ENCODE data around the gene HOXD8.

The HOXD8 gene

DNA sequence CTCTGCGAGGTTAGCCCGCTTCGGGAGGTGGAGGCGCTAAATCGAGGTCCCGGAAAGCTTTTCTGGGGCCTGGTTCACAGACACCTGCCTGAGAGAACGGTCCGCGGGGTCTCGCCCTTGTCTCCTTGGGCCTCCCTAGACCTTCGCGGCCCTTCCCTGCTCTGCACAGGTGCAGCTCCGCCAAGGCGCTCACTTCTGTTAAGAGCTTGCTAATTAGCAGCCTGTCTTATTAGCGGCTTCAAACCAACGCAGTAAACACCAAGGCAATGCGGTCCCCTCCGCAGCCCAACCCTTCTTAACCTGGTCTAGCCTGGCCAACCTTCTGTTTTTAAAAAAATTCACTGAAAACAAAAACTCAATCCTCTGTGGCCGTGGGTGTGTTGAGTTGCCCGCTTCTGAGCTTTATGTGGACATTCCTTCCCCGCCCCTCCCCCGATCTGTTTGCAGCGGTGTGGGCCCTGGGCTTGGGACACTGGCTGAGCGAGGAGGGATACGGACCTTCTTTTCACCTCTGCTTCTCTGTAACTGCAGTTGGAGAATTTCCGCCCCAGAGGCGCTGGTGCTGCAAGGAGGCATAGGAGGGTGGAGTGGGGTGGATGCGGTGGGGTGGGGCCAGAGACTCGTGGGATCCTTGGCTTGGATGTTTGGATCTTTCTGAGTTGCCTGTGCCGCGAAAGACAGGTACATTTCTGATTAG is 18.4 kb downstream of the HOXD8 start:
- DNase-seq: no peak

DNA sequence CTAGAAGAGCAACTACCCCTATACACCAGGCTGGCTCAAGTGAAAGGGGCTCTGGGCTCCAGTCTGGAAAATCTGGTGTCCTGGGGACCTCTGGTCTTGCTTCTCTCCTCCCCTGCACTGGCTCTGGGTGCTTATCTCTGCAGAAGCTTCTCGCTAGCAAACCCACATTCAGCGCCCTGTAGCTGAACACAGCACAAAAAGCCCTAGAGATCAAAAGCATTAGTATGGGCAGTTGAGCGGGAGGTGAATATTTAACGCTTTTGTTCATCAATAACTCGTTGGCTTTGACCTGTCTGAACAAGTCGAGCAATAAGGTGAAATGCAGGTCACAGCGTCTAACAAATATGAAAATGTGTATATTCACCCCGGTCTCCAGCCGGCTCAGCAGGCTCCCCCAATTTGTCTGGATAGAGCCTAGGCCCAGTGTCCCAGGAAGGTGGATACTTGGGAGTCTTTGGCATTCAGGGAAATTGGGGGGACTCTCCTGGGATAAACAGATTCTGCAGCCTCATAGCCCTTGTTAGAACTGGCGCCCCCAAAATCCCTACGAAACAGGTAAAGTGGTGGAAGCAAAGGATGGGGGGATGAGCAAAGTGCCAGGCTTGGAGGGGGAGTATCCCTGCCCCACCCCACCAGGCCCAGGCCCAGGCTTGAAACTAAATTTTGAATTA is 19.4 kb downstream of the HOXD8 start:
- DNase-seq: no peak

GRCh38 chr2:176149481-176149938 is 20.0 kb downstream of the HOXD8 start:
- DNase-seq: no peak

DNA sequence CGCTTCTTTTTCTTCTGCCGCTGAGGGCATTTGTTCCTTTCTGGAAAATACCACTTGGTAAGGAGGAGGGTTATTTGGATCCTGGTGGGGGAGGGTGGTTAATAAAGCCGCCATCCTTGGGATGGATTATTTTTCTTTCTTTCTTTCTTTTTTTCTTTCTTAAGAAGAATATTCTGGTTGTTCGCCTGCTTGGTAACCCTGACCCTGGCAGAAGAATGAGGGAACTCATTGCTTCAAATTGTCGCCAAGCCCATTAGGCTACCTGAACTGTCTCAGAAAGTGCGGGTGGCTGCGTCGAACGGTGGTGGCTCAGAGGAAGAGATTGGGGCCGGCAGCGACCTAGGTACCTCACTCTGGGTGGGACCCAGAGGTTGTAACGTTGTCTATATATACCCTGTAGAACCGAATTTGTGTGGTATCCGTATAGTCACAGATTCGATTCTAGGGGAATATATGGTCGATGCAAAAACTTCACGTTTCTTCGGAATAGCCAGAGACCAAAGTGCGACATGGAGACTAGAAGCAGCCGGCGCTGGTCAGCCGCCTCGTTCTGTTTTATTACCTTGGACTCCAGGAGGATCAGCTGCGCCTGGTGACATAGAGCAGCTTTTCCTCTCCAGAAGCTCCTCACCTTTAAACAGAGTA is 20.6 kb downstream of the HOXD8 start:
- no peak for DNase-seq

GRCh38 chr2:176150584-176151441 is 21.3 kb downstream of the HOXD8 start:
- no peak for DNase-seq

DNA sequence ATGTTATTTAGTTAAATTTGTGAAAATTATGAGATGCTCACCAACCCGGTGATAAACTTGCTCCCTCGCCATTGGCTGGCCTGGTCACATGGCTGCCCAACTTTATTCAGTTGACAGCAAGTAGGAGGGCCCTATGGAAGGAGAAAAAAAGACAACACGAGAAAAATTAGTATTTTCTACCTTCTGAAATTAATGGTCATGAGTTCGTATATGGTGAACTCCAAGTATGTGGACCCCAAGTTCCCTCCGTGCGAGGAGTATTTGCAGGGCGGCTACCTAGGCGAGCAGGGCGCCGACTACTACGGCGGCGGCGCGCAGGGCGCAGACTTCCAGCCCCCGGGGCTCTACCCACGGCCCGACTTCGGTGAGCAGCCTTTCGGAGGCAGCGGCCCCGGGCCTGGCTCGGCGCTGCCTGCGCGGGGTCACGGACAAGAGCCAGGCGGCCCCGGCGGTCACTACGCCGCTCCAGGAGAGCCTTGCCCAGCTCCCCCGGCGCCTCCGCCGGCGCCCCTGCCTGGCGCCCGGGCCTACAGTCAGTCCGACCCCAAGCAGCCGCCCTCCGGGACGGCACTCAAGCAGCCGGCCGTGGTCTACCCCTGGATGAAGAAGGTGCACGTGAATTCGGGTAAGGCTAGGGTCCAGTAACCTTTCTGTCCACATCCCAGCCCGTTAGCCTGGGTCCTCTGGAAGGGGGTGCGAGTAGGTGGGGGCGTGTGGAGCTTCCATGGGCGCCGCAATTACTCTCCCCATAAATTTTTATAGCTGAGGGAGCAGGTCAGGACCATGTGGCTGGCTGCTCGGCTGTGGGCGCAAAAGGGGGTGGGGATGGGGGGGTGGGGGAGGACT is 22.2 kb downstream of the HOXD8 start, which contains the start of gene HOXD4:
HOXD4 (plus strand) TSS at position 109 of the 846 bp plus-strand sequence; CDS start at position 193, 84 bp downstream.
- no peak for DNase-seq

- DNase-seq: no peak
Measured at GRCh38 chr2:176152350-176153181, 23.1 kb downstream of the HOXD8 start.

DNA sequence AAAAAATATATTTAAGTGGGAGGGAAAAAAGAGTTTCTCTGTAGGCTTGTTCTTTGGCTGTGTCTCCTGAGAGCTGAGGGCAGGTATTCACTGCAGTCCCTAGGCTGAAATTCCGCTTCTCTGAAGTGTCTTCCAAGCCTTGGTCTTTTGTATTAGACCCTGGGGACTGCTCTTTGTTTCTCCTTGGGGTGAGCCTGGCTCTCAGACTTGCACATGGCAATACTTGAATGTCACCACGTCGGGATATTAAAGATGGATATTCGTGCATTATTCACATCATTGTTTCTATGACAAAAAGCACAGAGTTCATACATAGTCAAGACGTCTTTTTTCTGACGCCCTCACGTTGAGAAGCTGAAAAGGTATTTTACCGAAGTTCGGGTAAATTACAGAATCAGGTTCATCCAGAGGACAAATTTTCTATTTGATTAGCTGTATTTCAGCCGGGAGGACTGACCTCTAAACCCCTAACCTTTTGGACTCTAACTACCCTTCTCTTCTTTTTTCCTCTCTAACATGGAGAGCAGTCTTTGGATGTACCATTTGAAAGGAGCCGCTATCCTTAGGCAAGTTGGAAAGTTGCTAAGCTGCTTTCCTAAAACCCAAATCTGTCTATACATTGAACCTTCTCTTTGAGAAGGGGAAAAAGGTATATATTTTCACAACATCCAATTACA is 25.2 kb downstream of the HOXD8 start:
- no peak for DNase-seq

DNA sequence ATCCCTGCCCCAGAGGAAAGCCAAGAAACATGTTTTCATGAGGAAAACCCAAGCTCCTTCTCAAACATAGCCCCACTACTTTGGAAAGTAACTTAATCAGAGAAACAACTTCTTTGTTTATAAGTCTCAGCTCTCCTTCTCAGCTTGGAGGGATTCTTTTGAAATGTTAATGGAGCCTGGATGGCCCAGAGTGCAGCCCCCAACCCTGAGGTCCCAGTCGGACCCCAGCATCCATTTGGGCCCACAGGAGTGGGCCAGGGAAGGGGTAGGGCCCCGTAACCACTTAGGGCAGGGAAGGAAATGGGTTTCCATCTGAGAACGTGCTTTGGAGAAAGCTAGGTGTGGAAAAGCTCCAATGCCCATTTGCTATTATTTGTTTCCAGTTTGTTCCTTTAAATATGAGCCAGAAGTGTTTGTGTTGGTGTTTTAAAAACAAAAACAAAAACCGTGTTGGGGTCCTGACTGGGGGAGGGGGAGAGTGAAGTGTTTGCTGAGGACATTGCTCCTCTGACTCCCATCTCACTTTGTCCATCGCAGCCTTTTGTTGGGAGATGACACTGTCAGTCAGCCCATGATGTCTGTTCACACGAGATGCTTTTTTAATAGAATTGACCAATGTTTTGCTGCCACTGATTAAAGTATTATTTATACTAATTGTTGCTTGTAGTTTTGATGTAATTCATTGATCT is 26.0 kb downstream of the HOXD8 start:
- no peak for DNase-seq

GRCh38 chr2:176156301-176156806 is 26.8 kb downstream of the HOXD8 start:
- DNase-seq: no peak

DNA sequence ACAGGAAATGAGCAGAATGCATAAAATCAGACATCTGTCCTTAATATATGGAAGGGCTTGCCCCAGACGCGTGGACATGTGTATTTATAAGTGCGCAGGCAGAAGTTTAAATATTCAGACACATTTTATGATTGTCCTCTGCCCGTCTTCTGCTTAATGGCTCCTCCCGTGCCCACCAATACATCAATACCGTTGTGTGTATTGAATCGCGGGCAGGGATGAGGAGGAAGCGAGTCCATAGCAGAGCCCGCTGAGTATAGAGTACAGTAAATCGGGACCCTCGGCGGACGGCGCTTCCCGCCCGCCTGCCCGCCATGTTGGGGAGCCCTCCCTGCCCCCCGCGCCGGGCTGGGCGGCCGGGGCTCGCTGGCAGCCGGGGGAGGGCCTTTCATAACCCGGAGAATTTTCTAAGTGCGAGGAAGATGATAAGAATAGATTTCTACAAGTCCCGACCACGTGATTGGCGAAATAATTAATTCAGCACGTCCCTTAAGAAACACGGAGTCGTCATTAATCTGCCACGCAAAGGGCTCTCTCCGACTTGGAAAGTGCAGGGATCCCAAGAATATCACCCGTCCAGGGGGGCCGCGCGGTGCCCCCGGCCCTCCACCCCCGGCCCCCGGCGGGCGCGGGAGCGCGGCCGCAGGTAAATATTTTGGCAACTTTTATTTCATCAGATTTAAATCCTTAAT is 27.4 kb downstream of the HOXD8 start, which contains the start of gene HOXD3:
HOXD3 (plus strand) TSS at position 501 of the 692 bp plus-strand sequence. CDS start 11,808 bp downstream, outside the sequence.
- DNase-seq: peak; percentile 53

GRCh38 chr2:176157499-176158185 is 28.1 kb downstream of the HOXD8 start:
- DNase-seq: peak; percentile 77

GRCh38 chr2:176158186-176158591 is 28.7 kb downstream of the HOXD8 start:
- peak; percentile 71 for DNase-seq

DNA sequence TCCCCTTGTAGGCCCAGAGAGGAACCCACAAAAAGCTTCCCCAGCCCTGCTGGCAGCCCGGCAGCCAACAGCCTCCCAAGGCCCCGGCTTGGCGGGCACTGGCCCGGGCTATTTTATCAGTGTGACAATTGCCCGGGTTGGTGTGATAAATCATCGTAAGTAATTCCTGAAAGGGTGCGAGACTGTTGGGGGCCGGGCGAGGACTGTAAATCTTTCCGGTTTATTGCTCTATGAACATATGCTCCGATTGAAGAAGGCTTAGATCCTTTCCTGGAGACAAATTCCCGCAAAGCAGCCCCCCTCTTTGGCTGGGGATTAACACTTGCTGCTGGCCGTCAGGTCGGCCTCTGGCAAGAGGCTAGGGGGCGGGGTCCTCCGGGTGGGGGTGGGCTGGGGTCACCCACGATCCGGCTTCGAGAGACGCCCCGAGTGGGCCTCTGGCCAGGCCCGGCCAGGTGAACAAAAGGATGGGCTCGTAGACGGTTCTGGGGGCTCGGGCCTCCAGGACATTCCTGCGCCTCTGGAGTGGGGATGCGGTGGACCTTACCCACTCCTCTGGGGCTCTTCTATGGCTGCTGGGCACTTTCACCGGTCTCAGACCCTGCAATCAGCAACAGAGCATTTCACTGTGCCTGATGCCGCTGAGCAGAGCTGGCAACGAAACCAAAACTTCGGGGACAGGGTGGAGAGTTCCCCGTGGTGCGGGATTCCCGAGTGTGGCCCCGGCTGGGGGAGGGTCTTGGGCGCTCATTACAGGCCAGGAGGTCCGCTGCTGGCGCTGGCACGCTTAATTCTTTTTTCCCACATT is 29.6 kb downstream of the HOXD8 start:
- no peak for DNase-seq

DNA sequence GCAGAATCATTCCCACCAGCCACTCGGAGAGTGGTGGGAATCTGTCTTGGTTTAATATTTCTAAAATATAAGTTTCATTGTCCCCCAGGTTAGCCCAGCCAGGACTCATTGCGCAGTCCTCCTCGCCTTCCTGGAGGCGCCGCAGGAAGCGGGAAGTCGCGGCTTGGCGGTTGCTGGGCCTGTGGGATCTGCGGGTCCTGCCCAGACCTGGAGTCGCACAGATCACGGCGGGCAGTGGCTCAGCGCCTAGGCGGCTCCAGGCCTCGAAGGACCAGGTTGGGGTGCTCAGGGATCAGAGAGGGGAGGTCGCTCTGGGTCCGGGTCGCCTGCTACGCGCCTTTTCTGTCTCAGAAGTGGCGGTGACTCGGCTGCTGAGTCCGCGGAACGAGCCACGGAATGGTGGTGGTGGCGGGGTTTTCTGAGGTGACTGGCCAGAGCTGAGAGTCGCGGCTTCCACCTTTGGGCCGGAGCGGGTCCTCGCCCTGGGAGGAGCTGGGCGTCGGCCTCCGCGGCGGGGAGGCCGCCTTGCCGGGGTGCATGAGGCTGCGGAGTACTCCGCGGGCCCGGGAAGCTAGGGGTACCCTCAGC is 30.3 kb downstream of the HOXD8 start:
- no peak for DNase-seq

DNA sequence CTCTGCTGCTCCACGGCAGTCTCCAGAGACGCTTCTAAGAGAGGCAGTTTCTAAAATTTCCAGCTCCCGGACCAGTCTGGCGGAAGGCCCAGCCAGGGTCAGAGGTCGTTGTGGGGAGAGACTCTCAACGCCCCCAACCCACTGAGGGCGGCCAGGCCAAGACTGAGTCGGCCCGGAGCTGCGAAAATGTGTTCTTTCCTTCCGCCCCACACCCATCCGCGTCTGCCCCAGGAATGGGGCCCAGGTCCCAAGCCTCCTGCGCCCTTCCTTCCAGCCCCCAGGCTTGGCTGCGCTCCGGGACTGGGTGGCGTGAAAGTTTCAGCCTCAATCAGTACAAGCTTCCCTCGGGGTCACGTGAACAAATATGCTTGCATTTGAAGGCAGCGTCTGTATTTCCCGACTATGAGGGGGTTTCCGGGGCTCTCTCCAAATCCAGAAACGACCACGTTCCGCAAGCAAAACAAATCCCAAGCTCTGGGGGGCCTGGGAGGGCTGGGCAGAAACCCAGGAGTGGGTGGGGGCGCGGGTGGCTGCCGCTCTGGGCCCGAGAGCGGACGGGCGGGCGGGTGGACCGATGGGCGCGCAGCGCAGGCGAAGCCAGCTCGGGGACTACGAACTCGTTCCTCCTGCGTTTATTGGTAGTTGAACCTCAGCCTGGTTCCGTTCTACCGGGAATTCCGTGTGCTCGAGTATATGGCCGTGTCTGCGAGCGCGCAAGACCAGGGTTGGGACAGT is 30.9 kb downstream of the HOXD8 start:
- no peak for DNase-seq

All from NCI-H748 treated with DMSO at 0.1 percent for 48 hours (cell line).